ENCODE measurements around the gene CHD9.

GRCh38 chr16:53126390-53126789, 71.6 kb downstream of the CHD9 start:
- no peak for TF ChIP-seq IFI16 (CRISPR knock-in tag; IDR thresholded peaks at IDR 0.05)
- TF ChIP-seq ZNF23 (CRISPR knock-in tag; IDR thresholded peaks at IDR 0.05): no peak
